SK-N-SH (cell line): Measurements from ENCODE around the gene HBG2. TPM values are rescaled to one million over a fixed set of nuclear protein-coding genes. Genes with fewer than 3 reads are reported as not detected.

Experiments used
- CTCF ChIA-PET: fragments of 300-600, 350-600 bp; formaldehyde crosslinking; extraction: SDS; loops from one replicate; lab custom pipeline; 2021; lab: Yijun Ruan, JAX
- POLR2A ChIA-PET: fragments of 350-600 bp; sonication (Branson Sonifier 250); formaldehyde crosslinking; extraction: SDS; loops from one replicate; lab custom pipeline; 2020; ENCODE audit warnings: antibody characterized with exemption, inconsistent platforms; lab: Yijun Ruan, JAX
- DNase-seq: peaks from one replicate; pipeline ENCODE4 v3.0.0; 2012
- H2AFZ ChIP-seq: fragments of 200-600 bp; sonication (generic); 2 replicates; pipeline ENCODE4 v1.8.1; 2016; ENCODE audit warnings: antibody characterized with exemption, mild to moderate bottlenecking, low read depth
- H3F3A ChIP-seq: fragments of 200-600 bp; sonication (generic); replicated peaks from 2 replicates; pipeline ENCODE3; 2016; ENCODE audit warnings: antibody characterized with exemption, mild to moderate bottlenecking; ENCODE audit not compliant: insufficient read depth
- H3K27ac ChIP-seq, 2 experiments: fragments of 200-500 bp in 1 of 2; fragments of 200-600 bp in 1 of 2; sonication (Bioruptor generic) in 1 of 2; sonication (generic), shearing (Covaris generic) in 1 of 2; 2 replicates each; pipeline versions ENCODE4 v1.5.1 to v1.6.1; 2014 to 2016; ENCODE audit warnings: low read depth in 2 of 2, inconsistent platforms in 1 of 2, low read length in 1 of 2, mild to moderate bottlenecking in 1 of 2, mixed read lengths in 1 of 2
- H3K27me3 ChIP-seq: fragments of 200-600 bp; sonication (generic), shearing (Covaris generic); 2 replicates; pipeline ENCODE4 v1.6.1; 2016; ENCODE audit warnings: mixed run types; ENCODE audit not compliant: insufficient read depth
- H3K36me3 ChIP-seq, 2 experiments: fragments of 200-500 bp in 1 of 2; fragments of 200-600 bp in 1 of 2; sonication (Bioruptor generic) in 1 of 2; sonication (generic) in 1 of 2; replicated peaks in 1 of 2; 2 replicates each; pipeline versions ENCODE3 to v1.5.1; 2014 to 2016; ENCODE audit warnings: low read length in 1 of 2, mild to moderate bottlenecking in 1 of 2; ENCODE audit not compliant: insufficient read depth in 2 of 2, control insufficient read depth in 1 of 2
- H3K4me1 ChIP-seq, 2 experiments: fragments of 200-500 bp in 1 of 2; fragments of 200-600 bp in 1 of 2; sonication (Bioruptor generic) in 1 of 2; sonication (generic), shearing (Covaris generic) in 1 of 2; 2 replicates each; pipeline versions ENCODE4 v1.5.1 to v1.6.1; 2014 to 2016; ENCODE audit warnings: low read depth in 1 of 2, low read length in 1 of 2, mixed run types in 1 of 2; ENCODE audit not compliant: insufficient read depth in 2 of 2, control insufficient read depth in 1 of 2
- H3K4me2 ChIP-seq: fragments of 200-600 bp; sonication (generic), shearing (Covaris generic); 2 replicates; pipeline ENCODE4 v1.6.1; 2017; ENCODE audit warnings: mixed run types
- H3K4me3 ChIP-seq, 2 experiments: fragments of 200-500 bp in 1 of 2; fragments of 200-600 bp in 1 of 2; sonication (Bioruptor generic) in 1 of 2; sonication (generic), shearing (Covaris generic) in 1 of 2; 2 replicates each; pipeline versions ENCODE4 v1.5.1 to v1.8.1; 2014 to 2016; ENCODE audit warnings: low read depth in 2 of 2, inconsistent platforms in 1 of 2, low read length in 1 of 2, mild to moderate bottlenecking in 1 of 2, mixed read lengths in 1 of 2, moderate library complexity in 1 of 2
- H3K79me2 ChIP-seq: fragments of 200-600 bp; sonication (generic); 2 replicates; pipeline ENCODE4 v1.8.1; 2017; ENCODE audit warnings: mild to moderate bottlenecking; ENCODE audit not compliant: insufficient read depth
- H3K9ac ChIP-seq: fragments of 200-600 bp; sonication (generic); 2 replicates; pipeline ENCODE4 v1.6.1; 2017; ENCODE audit warnings: mixed run types
- H3K9me2 ChIP-seq: fragments of 200-600 bp; sonication (generic); 2 replicates; pipeline ENCODE4 v1.6.1; 2017; ENCODE audit warnings: mixed run types
- H3K9me3 ChIP-seq: fragments of 200-600 bp; sonication (generic); 2 replicates; pipeline ENCODE4 v1.6.1; 2017; ENCODE audit warnings: mixed run types, mild to moderate bottlenecking, moderate library complexity
- H4K20me1 ChIP-seq: fragments of 200-600 bp; sonication (generic); 2 replicates; pipeline ENCODE4 v1.6.1; 2017; ENCODE audit warnings: mild to moderate bottlenecking, mixed run types; ENCODE audit not compliant: insufficient read depth
- ELF1 ChIP-seq: IDR thresholded peaks from 2 replicates; pipeline ENCODE4 v1.4.0; 2012
- EP300 ChIP-seq, 2 experiments: IDR thresholded peaks; 2 replicates each; pipeline versions ENCODE4 v1.4.0 to v1.6.1; 2012; ENCODE audit warnings: borderline replicate concordance in 1 of 2, low read depth in 1 of 2, low read length in 1 of 2
- EZH2phosphoT487 ChIP-seq: fragments of 200-600 bp; sonication (generic); IDR thresholded peaks from 2 replicates; pipeline ENCODE4 v1.6.1; 2017; ENCODE audit warnings: low read depth, mixed run types, mild to moderate bottlenecking, antibody characterized with exemption, moderate library complexity, borderline replicate concordance
- FOXM1 ChIP-seq: IDR thresholded peaks from 2 replicates; pipeline ENCODE4 v1.4.0; 2012; ENCODE audit warnings: low read depth, mild to moderate bottlenecking
- GABPA ChIP-seq: IDR thresholded peaks from 2 replicates; pipeline ENCODE4 v1.4.0; 2012; ENCODE audit warnings: low read depth, mild to moderate bottlenecking
- GATA2 ChIP-seq: sonication (generic); formaldehyde crosslinking; IDR thresholded peaks from 2 replicates; pipeline ENCODE4 v1.5.0; 2020; ENCODE audit warnings: mild to moderate bottlenecking, missing genetic modification reagents
- MEF2A ChIP-seq: IDR thresholded peaks from 2 replicates; pipeline ENCODE4 v1.4.0; 2012; ENCODE audit warnings: low read depth, borderline replicate concordance
- RAD21 ChIP-seq: IDR thresholded peaks from 2 replicates; pipeline ENCODE4 v1.6.1; 2012; ENCODE audit warnings: mild to moderate bottlenecking, low read length
- RCOR1 ChIP-seq: fragments of 150-350 bp; IDR thresholded peaks from 2 replicates; pipeline ENCODE4 v1.6.1; 2017; ENCODE audit warnings: antibody characterized with exemption, low read length
- RFX5 ChIP-seq: IDR thresholded peaks from 2 replicates; pipeline ENCODE4 v1.6.1; 2012; ENCODE audit warnings: mild to moderate bottlenecking, improper control_type of control experiment, low read length
- RXRA ChIP-seq: IDR thresholded peaks from 2 replicates; pipeline ENCODE4 v1.4.0; 2012; ENCODE audit warnings: low read depth, mild to moderate bottlenecking, borderline replicate concordance
- SMC3 ChIP-seq: IDR thresholded peaks from 2 replicates; pipeline ENCODE4 v1.6.1; 2012; ENCODE audit warnings: low read depth, low read length, improper control_type of control experiment
- TAF1 ChIP-seq: IDR thresholded peaks from 2 replicates; pipeline ENCODE4 v1.6.1; 2012; ENCODE audit warnings: low read depth, mild to moderate bottlenecking, low read length, moderate library complexity, borderline replicate concordance
- TCF12 ChIP-seq: IDR thresholded peaks from 2 replicates; pipeline ENCODE4 v1.4.0; 2012
- TEAD4 ChIP-seq: IDR thresholded peaks from 2 replicates; pipeline ENCODE4 v1.4.0; 2012; ENCODE audit warnings: mild to moderate bottlenecking, borderline replicate concordance; ENCODE audit not compliant: insufficient read depth
- WGBS: methylation state at CpG from one replicate; pipeline ENCODE4 v1.1.6; 2017; ENCODE audit warnings: low lambda C conversion rate; 5-methylcytosine and 5-hydroxymethylcytosine counted together
- polyA plus RNA-seq, 3 experiments: library from polyadenylated mRNA; depleted of rRNA; stranded (reverse); fragments of >200 nt; gene quantifications; 2 replicates each; pipeline ENCODE4 v1.2.3, GENCODE V29; 2012
- TF ChIP-seq, protein P1 (sequence below): IDR thresholded peaks from 2 replicates; pipeline ENCODE4 v1.4.0; 2012; ENCODE audit warnings: low read depth, borderline replicate concordance
- TF ChIP-seq, protein P2 (sequence below): IDR thresholded peaks from 2 replicates; pipeline ENCODE4 v1.4.0; 2012; ENCODE audit warnings: low read depth
- TF ChIP-seq, protein P3 (sequence below): IDR thresholded peaks from 2 replicates; pipeline ENCODE4; 2012
- TF ChIP-seq, protein P4 (sequence below): fragments of 150-350 bp; IDR thresholded peaks from 2 replicates; pipeline ENCODE4 v1.6.1; 2016; ENCODE audit warnings: mild to moderate bottlenecking, low read depth, low read length
- TF ChIP-seq, protein P5 (sequence below): fragments of 200-600 bp; sonication (generic); IDR thresholded peaks from 2 replicates; pipeline ENCODE4 v1.6.1; 2017; ENCODE audit warnings: antibody characterized with exemption, mild to moderate bottlenecking, moderate library complexity

The HBG2 gene
- polyA plus RNA-seq, 1 of the 3 experiments (the other 2 are of a cell fraction), result 0.33 TPM

DNA sequence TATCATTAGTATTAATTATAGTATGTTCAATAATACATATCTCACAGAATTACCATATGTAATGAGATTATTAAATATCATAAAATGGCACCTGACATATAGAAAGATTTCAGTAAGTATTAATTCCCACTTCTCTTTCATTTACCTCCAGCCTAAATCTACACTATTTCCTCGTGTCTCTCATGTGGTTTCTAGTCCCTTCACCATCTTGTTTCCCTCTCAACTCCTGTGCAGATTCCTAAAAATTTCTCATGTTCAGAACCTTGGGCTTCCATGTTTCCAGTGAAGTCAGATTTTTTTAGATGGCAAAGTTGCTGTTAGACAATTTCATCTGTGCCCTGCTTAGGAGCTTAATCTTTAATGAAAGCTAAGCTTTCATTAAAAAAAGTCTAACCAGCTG is 29.3 kb upstream of the HBG2 start (continued):
- TF ChIP-seq, protein P1, sequence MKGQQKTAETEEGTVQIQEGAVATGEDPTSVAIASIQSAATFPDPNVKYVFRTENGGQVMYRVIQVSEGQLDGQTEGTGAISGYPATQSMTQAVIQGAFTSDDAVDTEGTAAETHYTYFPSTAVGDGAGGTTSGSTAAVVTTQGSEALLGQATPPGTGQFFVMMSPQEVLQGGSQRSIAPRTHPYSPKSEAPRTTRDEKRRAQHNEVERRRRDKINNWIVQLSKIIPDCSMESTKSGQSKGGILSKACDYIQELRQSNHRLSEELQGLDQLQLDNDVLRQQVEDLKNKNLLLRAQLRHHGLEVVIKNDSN, result no peak

DNA sequence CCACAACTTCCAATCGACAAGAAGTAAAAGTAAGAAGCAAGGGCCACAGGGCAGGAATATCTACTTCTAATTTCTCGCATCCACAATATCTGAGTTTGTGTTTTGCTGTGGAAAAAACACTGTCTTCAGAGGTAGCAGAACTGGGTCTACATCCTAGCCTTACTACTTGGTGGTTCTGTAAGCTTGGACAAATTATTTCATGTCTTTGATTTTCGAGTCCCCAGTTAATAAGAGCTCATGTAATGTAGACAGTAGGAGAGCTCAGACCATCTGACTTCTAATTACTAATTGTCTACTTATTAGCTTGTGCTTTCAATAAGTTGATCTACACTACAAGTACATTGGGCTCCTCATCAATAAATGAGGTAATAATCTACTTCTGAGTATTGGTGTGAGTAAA is 28.5 kb upstream of the HBG2 start:
- Histone ChIP-seq H3F3A (no peaks in the 10 kb centered on the region), H3K9ac (no peak overlapping the region), H3K27ac (no peak overlapping the region), H2AFZ (no peak overlapping the region), H3K9me2 (no peaks in the 10 kb centered on the region), H3K4me3 (no peak overlapping the region), H3K4me2 (no peak overlapping the region), H4K20me1 (no peaks in the 10 kb centered on the region), H3K79me2 (no peaks in the 10 kb centered on the region), H3K4me1 (no peaks in the 10 kb centered on the region), H3K27me3 (no peaks in the 10 kb centered on the region), H3K9me3 (no peaks in the 10 kb centered on the region), H3K36me3 (no peaks in the 10 kb centered on the region)
- CTCF ChIA-PET, result no interaction called here
- DNase-seq, result no peak
- TF ChIP-seq GABPA, result no peak
- no peak for TF ChIP-seq MEF2A
- no peak for TF ChIP-seq TCF12
- TF ChIP-seq FOXM1, result no peak
- no peak for TF ChIP-seq EP300 (IDR thresholded peaks at IDR 0.05; ENCODE audit: borderline replicate concordance in 1 of 2, low read depth in 1 of 2, low read length in 1 of 2)
- TF ChIP-seq RCOR1, result no peak
- TF ChIP-seq, protein P1, result no peak
- TF ChIP-seq, protein P2, sequence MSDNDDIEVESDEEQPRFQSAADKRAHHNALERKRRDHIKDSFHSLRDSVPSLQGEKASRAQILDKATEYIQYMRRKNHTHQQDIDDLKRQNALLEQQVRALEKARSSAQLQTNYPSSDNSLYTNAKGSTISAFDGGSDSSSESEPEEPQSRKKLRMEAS, result no peak
- TF ChIP-seq RFX5, result no peak
- TF ChIP-seq, protein P3, sequence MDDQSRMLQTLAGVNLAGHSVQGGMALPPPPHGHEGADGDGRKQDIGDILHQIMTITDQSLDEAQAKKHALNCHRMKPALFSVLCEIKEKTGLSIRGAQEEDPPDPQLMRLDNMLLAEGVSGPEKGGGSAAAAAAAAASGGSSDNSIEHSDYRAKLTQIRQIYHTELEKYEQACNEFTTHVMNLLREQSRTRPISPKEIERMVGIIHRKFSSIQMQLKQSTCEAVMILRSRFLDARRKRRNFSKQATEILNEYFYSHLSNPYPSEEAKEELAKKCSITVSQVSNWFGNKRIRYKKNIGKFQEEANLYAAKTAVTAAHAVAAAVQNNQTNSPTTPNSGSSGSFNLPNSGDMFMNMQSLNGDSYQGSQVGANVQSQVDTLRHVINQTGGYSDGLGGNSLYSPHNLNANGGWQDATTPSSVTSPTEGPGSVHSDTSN, result no peak
- TF ChIP-seq ELF1, result no peak
- no peak for TF ChIP-seq EZH2phosphoT487
- TF ChIP-seq RXRA, result no peak
- 11% methylated on average over 3 of the region's 3 CpGs for WGBS
- POLR2A ChIA-PET, result no interaction called here

DNA sequence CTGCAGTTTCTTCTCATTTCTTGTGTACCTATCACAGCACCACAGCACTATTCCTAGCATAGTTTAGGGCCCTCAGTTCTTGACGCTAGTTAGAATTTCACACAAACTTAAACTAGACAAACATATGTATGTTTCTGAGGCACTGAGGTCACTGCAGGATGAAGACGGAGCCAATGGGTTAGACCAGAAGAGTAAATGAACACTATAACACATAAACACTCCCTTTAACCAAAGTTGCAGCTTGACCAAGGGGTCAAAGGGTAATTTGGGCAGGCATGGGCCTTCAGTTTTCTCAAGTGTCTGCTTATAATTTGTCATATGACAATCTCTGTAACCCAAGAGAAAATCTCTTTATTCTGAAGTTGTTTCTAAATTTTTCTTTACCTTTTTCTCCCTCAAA is 28.0 kb upstream of the HBG2 start:
- DNase-seq, result no peak
- Histone ChIP-seq H3K9ac (no peak overlapping the region), H3K36me3 (no peaks in the 10 kb centered on the region), H3K27me3 (no peaks in the 10 kb centered on the region), H3K9me3 (no peaks in the 10 kb centered on the region), H3K79me2 (no peaks in the 10 kb centered on the region), H3K27ac (no peak overlapping the region), H3K4me1 (no peaks in the 10 kb centered on the region), H3K4me2 (no peak overlapping the region), H2AFZ (no peak overlapping the region), H4K20me1 (no peaks in the 10 kb centered on the region), H3K9me2 (no peaks in the 10 kb centered on the region), H3F3A (no peaks in the 10 kb centered on the region), H3K4me3 (no peak overlapping the region)
- 19% methylated on average over 2 of the region's 2 CpGs for WGBS
- ChIA-PET POLR2A (no interaction called here), CTCF (no interaction called here)
- no peak for TF ChIP-seq FOXM1
- TF ChIP-seq TAF1, result no peak
- TF ChIP-seq GATA2 (CRISPR knock-in tag), result no peak
- TF ChIP-seq, protein P4, sequence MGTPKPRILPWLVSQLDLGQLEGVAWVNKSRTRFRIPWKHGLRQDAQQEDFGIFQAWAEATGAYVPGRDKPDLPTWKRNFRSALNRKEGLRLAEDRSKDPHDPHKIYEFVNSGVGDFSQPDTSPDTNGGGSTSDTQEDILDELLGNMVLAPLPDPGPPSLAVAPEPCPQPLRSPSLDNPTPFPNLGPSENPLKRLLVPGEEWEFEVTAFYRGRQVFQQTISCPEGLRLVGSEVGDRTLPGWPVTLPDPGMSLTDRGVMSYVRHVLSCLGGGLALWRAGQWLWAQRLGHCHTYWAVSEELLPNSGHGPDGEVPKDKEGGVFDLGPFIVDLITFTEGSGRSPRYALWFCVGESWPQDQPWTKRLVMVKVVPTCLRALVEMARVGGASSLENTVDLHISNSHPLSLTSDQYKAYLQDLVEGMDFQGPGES, result no peak
- TF ChIP-seq, protein P2, result no peak
- no peak for TF ChIP-seq TCF12
- TF ChIP-seq RAD21, result no peak
- TF ChIP-seq, protein P5, sequence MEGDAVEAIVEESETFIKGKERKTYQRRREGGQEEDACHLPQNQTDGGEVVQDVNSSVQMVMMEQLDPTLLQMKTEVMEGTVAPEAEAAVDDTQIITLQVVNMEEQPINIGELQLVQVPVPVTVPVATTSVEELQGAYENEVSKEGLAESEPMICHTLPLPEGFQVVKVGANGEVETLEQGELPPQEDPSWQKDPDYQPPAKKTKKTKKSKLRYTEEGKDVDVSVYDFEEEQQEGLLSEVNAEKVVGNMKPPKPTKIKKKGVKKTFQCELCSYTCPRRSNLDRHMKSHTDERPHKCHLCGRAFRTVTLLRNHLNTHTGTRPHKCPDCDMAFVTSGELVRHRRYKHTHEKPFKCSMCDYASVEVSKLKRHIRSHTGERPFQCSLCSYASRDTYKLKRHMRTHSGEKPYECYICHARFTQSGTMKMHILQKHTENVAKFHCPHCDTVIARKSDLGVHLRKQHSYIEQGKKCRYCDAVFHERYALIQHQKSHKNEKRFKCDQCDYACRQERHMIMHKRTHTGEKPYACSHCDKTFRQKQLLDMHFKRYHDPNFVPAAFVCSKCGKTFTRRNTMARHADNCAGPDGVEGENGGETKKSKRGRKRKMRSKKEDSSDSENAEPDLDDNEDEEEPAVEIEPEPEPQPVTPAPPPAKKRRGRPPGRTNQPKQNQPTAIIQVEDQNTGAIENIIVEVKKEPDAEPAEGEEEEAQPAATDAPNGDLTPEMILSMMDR, result no peak
- TF ChIP-seq EZH2phosphoT487, result no peak
- no peak for TF ChIP-seq GABPA
- TF ChIP-seq RCOR1, result no peak
- TF ChIP-seq SMC3, result no peak
- TF ChIP-seq TEAD4, result no peak
